Loucy (cell line): ENCODE results near the gene MECR.

ENCODE experiments used
- H2AFZ ChIP-seq: fragments of 200-600 bp; sonication (generic); 2 replicates; pipeline ENCODE4 v1.6.0; 2016; ENCODE audit warnings: antibody characterized with exemption, mild to moderate bottlenecking, low read length, moderate library complexity
- H3F3A ChIP-seq: fragments of 200-600 bp; 2 replicates; pipeline ENCODE4 v1.6.0; 2016; ENCODE audit warnings: antibody characterized with exemption, low read depth, mild to moderate bottlenecking
- H3K27me3 ChIP-seq: fragments of 200-600 bp; sonication (generic); 2 replicates; pipeline ENCODE4 v1.6.1; 2014; ENCODE audit warnings: low read length, mild to moderate bottlenecking; ENCODE audit not compliant: insufficient read depth, poor library complexity, severe bottlenecking
- H3K36me3 ChIP-seq: fragments of 200-600 bp; sonication (generic); 2 replicates; pipeline ENCODE4 v1.6.1; 2016; ENCODE audit warnings: low read length; ENCODE audit not compliant: insufficient read depth
- H3K4me1 ChIP-seq: fragments of 200-600 bp; sonication (generic); 2 replicates; pipeline ENCODE4 v1.5.1; 2014; ENCODE audit warnings: low read length, mild to moderate bottlenecking; ENCODE audit not compliant: insufficient read depth, poor library complexity, severe bottlenecking
- H3K4me2 ChIP-seq: fragments of 200-600 bp; sonication (generic); 2 replicates; pipeline ENCODE4 v1.6.0; 2014; ENCODE audit warnings: antibody characterized with exemption, low read length, low read depth, mild to moderate bottlenecking; ENCODE audit not compliant: poor library complexity, severe bottlenecking
- H3K4me3 ChIP-seq: fragments of 200-600 bp; sonication (generic); 2 replicates; pipeline ENCODE4 v1.5.1; 2014; ENCODE audit warnings: low read length, mild to moderate bottlenecking, mixed read lengths; ENCODE audit not compliant: poor library complexity, severe bottlenecking
- H3K79me2 ChIP-seq: fragments of 200-600 bp; sonication (generic); 2 replicates; pipeline ENCODE4 v1.6.1; 2014; ENCODE audit warnings: low read length; ENCODE audit not compliant: insufficient read depth
- H3K9ac ChIP-seq: fragments of 200-600 bp; sonication (generic); 2 replicates; pipeline ENCODE4 v1.6.0; 2014; ENCODE audit warnings: mild to moderate bottlenecking, low read depth, low read length, moderate library complexity; ENCODE audit not compliant: poor library complexity, severe bottlenecking
- H3K9me2 ChIP-seq: fragments of 200-600 bp; sonication (generic); replicated peaks from 2 replicates; pipeline ENCODE4 v1.6.1; 2016; ENCODE audit warnings: low read depth, low read length, mixed read lengths
- H3K9me3 ChIP-seq: fragments of 200-600 bp; sonication (generic); 2 replicates; pipeline ENCODE4 v1.6.1; 2014; ENCODE audit warnings: mild to moderate bottlenecking, antibody characterized with exemption, low read length, low read depth; ENCODE audit not compliant: insufficient read depth
- H4K20me1 ChIP-seq: fragments of 200-600 bp; sonication (generic); 2 replicates; pipeline ENCODE4 v1.6.0; 2014; ENCODE audit warnings: antibody characterized with exemption, low read length, mild to moderate bottlenecking; ENCODE audit not compliant: insufficient read depth, poor library complexity, severe bottlenecking
- EZH2phosphoT487 ChIP-seq: fragments of 200-600 bp; IDR thresholded peaks from 2 replicates; pipeline ENCODE4 v1.6.1; 2018; ENCODE audit warnings: antibody characterized with exemption, mild to moderate bottlenecking, moderate library complexity, borderline replicate concordance
- TF ChIP-seq, protein P1 (sequence below): fragments of 200-600 bp; sonication (generic); conservative IDR thresholded peaks from 2 replicates; pipeline ENCODE4 v1.5.1; 2014; ENCODE audit warnings: mild to moderate bottlenecking, antibody characterized with exemption, low read length

MECR gene

DNA sequence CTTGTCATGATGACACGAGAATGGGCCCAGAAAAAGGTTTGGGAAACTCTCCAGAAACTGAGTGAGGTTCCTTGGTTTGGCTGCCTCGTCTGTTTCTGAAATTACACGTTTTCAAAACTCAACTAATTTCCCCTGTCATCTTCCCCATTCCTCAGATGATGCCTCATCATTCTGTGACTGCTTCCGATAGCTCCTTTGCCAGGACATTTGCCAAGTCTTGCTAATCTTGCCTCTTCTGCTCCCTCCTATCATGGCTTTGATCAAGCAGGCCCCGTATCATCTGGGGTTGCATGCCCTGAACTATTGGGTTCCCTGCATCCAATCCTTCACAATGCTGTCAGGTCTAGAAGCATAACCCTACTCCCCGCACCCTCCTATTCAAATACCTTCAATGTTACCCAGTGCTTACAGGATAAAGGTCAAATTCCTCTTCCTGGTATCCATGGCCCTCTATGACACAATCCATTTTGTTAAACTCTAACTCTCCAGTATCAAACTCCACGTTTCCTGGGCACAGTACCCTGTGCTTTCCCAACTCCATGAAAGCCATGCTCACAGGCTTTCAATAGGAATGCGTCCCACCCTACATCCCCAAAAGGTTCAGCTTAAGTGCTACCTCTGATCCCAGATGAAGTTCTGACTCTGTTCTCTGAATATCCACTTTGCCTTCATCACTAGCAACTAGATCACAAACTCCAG is 84.8 kb downstream of the MECR start:
- Histone ChIP-seq H3K79me2 (no peaks in the 10 kb centered on the region), H3K9ac (no peak overlapping the region), H3K4me3 (no peak overlapping the region), H3K4me1 (no peaks in the 10 kb centered on the region), H3K9me3 (no peaks in the 10 kb centered on the region), H4K20me1 (peaks cover 4% of the 10 kb centered on the region), H3K9me2 (no peaks in the 10 kb centered on the region), H3K27me3 (no peaks in the 10 kb centered on the region), H2AFZ (no peak overlapping the region), H3K36me3 (peaks cover 52% of the 10 kb centered on the region), H3K4me2 (no peak overlapping the region), H3F3A (0 out of 2 replicates have a peak, but pooled peaks cover 3% of the 10 kb centered on the region)
- TF ChIP-seq, protein P1, sequence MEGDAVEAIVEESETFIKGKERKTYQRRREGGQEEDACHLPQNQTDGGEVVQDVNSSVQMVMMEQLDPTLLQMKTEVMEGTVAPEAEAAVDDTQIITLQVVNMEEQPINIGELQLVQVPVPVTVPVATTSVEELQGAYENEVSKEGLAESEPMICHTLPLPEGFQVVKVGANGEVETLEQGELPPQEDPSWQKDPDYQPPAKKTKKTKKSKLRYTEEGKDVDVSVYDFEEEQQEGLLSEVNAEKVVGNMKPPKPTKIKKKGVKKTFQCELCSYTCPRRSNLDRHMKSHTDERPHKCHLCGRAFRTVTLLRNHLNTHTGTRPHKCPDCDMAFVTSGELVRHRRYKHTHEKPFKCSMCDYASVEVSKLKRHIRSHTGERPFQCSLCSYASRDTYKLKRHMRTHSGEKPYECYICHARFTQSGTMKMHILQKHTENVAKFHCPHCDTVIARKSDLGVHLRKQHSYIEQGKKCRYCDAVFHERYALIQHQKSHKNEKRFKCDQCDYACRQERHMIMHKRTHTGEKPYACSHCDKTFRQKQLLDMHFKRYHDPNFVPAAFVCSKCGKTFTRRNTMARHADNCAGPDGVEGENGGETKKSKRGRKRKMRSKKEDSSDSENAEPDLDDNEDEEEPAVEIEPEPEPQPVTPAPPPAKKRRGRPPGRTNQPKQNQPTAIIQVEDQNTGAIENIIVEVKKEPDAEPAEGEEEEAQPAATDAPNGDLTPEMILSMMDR = no peak
- no peak for TF ChIP-seq EZH2phosphoT487

DNA sequence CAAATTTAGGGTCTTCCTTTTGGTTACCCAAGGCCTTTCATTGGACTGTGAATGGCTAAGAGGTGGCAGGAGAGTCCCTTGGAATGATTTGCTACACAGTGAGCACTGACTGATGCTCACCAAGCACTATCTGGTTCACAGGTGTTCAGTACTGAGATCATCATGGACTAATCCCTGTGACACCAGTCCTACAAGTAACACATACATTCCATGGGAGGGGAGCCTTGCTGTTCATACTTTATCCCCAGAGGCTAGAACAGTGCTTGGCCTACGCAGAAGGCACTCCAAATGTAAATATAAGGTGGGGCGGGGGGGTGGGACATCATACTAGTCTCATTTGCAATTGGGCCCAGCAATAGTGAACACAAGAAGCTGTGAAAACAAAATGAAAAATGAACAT is 86.6 kb downstream of the MECR start:
- Histone ChIP-seq H3F3A (0 out of 2 replicates have a peak, but pooled peaks cover 3% of the 10 kb centered on the region), H3K79me2 (no peaks in the 10 kb centered on the region), H3K27me3 (no peaks in the 10 kb centered on the region), H3K4me3 (no peak overlapping the region), H3K9me2 (no peaks in the 10 kb centered on the region), H3K9me3 (no peaks in the 10 kb centered on the region), H3K4me2 (no peak overlapping the region), H4K20me1 (no peaks in the 10 kb centered on the region), H3K36me3 (peaks cover 35% of the 10 kb centered on the region), H3K4me1 (no peaks in the 10 kb centered on the region), H3K9ac (no peak overlapping the region), H2AFZ (no peak overlapping the region)
- no peak for TF ChIP-seq EZH2phosphoT487
- TF ChIP-seq, protein P1 = no peak

DNA sequence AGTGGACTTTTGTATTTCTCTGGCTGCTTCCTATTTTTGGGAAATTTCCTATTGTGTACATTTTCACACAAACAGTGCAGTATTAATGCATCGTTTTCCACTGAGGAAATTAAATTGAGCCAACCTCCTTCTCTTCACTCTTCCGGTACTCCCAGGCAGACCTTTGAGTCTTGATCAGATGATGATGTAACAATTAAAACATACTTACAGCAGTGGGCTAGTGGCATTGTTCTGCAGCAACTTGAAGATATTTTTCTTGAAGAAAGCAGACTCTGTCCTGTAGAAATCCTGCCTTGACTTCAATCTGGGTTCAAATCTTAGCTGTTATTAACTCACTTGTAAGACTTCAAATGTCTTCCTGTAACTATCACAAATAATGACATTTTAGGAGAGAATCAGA is 88.0 kb downstream of the MECR start:
- Histone ChIP-seq H2AFZ (no peak overlapping the region), H3K4me1 (no peaks in the 10 kb centered on the region), H3K36me3 (peaks cover 21% of the 10 kb centered on the region; the same call in 1 of the 2 replicates), H3K9ac (no peak overlapping the region), H3K79me2 (no peaks in the 10 kb centered on the region), H3K27me3 (no peaks in the 10 kb centered on the region), H3F3A (0 out of 2 replicates have a peak, but pooled peaks cover 3% of the 10 kb centered on the region), H3K4me2 (no peak overlapping the region), H3K4me3 (no peak overlapping the region), H3K9me3 (no peaks in the 10 kb centered on the region), H3K9me2 (no peaks in the 10 kb centered on the region), H4K20me1 (no peaks in the 10 kb centered on the region)
- TF ChIP-seq, protein P1 = no peak
- TF ChIP-seq EZH2phosphoT487 = no peak
